HS-27A (cell line): Measurements from ENCODE around the gene BPIFA1.

Experiments used
- DNase-seq: peaks from one replicate; pipeline ENCODE4 v3.0.0-alpha.2; 2012; ENCODE audit warnings: low read depth, missing footprints

The BPIFA1 gene

DNA sequence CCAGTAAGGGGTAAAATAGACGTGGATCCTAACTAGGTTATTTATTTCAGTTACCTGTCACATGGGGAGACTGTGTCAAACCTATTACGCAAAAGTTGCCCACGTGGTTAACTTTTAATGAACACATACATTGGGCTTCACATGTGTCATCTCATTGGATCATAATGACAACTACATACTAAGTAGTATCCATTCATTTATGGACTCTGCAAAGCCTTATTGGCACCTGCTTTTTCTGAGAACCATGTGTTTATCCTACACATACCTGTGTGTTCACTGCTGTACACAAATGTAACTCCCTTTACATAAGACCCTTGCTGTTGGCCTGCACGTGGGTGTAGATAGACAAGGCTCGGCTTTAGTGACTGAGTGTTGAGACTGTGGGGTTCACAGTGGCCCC lies 5.1 kb downstream of the BPIFA1 start:
- no peak for DNase-seq

DNA sequence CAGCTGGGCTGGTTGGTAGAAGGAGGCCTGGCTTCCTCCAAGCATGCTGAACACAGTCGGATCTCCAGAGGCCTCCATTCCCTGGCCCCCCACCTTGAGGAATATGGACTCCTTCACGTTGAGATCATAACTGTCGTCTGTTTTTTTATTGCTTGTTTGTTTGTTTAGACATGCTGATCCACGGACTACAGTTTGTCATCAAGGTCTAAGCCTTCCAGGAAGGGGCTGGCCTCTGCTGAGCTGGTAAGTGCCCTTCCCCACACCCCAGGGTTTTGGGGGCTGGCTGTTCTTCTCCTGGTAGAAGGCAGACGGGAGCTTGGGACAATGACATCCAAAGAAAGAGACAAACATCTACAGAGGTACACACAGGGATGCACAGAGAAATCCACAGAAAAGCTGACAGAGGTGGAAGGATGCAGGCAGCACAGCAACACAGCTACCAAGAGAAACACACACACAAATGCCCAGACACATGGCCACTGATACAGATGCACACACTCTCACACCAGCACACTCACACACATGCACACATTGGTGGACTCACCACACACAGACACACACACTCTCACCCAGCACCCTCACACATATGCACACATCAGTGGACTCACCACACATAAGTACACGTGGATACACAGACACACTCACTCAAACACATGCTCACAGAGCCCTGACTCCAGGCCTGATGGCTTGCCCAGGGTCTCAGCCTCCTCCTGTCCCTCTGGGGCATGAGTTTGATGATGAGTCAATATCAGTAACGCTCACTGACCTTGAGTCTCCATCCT lies 6.7 kb downstream of the BPIFA1 start:
- no peak for DNase-seq

DNA sequence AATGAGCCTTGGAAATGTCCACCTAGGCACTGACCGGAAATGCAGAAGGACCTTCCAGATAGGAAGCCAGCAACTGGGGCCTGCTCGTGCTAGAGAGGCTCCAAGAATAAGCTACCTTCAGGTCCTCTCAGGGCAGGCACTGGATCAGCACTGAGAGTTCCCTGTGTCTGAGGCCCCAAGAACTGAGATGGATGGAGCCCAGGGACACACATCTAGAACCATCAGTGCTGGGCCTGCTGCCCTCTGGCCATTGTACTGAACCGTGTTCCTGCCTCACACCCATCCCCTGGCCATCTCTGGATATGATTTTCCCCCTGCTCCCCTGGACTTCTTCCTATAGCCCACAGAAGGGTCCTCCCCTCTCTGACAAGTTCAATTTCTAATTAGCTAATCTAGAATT lies 10.3 kb downstream of the BPIFA1 start:
- no peak for DNase-seq

- no peak for DNase-seq
These were observed 13.7 kb downstream of the BPIFA1 start for GRCh38 chr20:33249456-33249855.

- no peak for DNase-seq
These were observed 14.9 kb downstream of the BPIFA1 start for GRCh38 chr20:33250666-33251065.

DNA sequence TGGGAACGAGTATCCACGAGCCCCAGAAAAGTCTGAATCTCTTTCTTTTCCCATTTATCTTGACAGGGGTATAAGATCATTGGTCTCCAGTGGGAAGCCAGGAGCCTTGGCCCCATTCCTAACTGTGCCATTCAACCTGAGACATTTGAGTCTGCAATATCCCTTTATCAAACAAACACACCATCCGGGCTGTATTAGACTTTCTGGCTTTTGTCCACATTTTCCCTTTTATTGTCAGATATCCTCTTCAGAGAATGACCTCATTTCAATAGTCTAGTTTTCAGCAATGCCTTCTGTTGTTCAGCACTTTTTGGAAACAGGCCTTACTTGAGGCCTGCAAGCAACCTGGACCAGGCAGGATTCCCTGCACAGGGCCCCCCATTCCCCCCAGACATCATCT lies 15.7 kb downstream of the BPIFA1 start:
- DNase-seq = no peak

- DNase-seq = no peak
These were observed 16.7 kb downstream of the BPIFA1 start for GRCh38 chr20:33252460-33252859.

- no peak for DNase-seq
These were observed 19.2 kb downstream of the BPIFA1 start for GRCh38 chr20:33255005-33255404.

GRCh38 chr20:33257237-33257636 lies 21.4 kb downstream of the BPIFA1 start:
- no peak for DNase-seq

GRCh38 chr20:33259371-33259770 lies 23.6 kb downstream of the BPIFA1 start:
- no peak for DNase-seq

DNA sequence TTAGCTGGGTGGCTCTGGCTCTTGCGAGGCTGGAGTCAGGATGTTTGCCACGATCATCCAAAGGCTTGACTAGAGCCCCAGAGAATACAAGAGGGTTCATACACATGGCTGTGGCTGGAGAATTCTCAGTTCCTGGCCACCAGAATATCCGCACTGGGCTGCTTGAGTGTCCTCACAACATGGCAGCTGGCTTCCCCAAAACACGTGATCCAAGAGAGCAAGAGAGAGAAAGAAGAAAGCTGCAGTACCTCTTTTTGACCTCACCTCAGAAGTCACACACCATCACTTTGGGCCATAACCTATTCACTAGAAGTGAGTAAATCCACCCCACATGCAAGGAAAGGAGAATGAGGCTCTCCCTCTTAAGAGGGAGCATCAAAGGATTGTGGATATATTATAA lies 25.7 kb downstream of the BPIFA1 start:
- DNase-seq = no peak

DNA sequence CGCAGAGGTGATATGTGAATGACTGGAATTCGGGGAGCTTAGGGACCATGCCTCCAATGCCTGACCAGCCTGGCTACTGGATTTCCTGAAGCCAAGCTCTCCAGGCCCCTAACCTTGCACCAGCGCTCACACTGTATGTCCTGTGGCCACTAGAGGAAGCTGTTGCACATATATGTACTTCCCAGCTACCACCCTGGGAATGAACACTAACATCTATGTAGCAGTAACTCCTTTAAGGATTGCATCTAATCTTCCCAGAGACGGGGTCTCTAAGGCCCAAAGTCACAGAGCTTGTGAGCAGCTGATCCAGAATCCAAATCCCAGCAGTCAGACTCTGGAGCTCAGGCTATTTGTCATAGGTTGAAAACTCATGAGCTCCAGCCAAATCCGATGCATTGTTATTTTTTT lies 26.9 kb downstream of the BPIFA1 start:
- no peak for DNase-seq

DNA sequence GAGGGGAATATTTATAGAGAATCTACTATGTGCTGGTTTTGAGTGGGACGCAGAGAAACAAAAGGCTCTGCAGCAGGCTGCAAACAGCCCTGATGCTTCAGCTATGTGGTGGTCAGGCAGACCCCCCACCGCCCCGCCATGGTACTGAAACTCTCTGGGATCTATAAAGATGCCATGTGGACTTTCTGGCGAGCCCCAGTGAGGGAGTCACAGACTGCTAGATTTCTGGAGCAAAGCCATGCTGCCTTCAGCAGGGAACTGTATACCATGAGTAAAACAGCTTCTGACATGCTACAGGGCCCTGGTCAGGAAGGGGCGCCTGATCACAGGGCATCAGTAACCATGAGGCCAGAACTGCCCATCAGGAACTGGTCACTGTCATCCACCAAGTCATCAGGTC lies 28.0 kb downstream of the BPIFA1 start:
- DNase-seq = no peak

GRCh38 chr20:33267701-33268100 lies 31.9 kb downstream of the BPIFA1 start:
- no peak for DNase-seq

GRCh38 chr20:33272155-33272873 lies 36.5 kb downstream of the BPIFA1 start:
- DNase-seq = no peak

GRCh38 chr20:33273117-33273851 lies 37.5 kb downstream of the BPIFA1 start:
- no peak for DNase-seq

GRCh38 chr20:33275215-33275614 lies 39.4 kb downstream of the BPIFA1 start:
- DNase-seq = no peak

DNA sequence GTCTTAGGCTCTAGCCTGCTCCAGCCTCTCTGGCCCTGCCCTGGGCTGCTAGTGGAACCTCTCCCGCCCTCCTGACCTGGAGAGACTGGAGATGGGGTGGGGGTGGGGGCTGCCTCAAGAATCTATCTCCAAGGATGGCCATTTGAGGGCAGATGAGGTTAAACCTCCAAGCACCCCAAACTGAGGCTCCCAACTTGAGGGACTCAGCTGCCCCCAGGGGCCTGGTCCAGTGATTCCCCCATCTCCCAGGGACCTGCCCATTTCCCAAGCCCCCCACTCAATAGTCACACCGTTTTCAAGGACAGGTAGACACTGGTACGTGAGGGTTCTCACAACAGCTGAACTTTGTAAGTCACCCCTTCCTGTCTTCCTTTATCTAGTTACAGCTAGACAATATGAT lies 40.1 kb downstream of the BPIFA1 start:
- DNase-seq = no peak

- no peak for DNase-seq
These were observed 40.7 kb downstream of the BPIFA1 start for GRCh38 chr20:33276303-33277113.

DNA sequence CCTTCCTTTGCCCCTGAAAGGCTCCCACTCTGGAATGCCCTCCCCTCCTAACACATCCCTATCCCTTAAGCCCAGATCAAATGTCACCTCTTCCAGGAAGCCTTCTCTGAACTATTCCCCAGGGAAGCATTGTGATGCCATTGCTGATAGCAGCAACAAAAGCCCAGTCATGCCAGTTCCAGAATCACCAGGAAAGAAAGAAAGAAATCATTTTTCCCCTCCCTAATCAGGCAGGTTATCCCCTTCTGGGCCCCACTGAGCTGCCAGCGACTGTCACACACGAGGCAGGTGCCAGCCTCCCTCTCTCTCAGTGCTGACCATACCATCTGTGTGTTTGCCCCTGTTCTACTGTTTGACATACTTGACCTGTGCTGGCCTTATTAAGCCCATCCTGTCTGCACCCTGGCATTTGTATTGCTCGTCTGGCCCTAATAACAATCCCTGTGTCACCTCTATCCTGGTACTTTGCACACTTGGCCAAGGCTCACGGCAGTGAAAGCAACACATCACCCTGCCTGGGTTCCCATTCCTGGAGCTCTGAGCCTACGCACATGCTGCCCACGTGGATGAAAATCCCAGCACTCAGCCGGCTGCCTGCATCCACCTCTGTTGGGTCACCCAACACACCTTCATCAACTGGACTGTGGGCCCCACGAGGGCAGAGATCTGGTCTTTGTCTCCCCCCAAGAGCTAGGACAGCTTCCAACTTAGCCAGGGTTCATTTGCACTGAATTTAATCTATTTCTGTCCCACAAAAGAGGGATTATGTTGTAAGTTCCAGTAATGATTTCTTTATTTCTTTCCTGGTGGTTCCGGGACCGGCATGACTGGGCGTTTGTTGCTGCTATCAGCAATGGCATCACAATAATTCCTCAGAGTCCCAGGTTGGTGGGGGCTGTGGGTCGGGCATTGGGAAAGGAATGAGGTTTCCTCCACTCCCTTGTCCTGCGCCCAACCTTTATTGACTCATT lies 42.0 kb downstream of the BPIFA1 start:
- DNase-seq = no peak

GRCh38 chr20:33278700-33279099 lies 42.9 kb downstream of the BPIFA1 start:
- no peak for DNase-seq
